Measurements from ENCODE around the gene MAPT. TPM values are rescaled to one million over a fixed set of nuclear protein-coding genes. Genes with fewer than 3 reads are reported as not detected.

Gene MAPT
- total and polyA plus RNA-seq, 4 donors = 0.27 to 3.8 (median 1.8) TPM

- ATAC-seq (ENCODE audit: insufficient read depth, low FRiP score) = no peak
- no peak overlapping the region for H3K9ac ChIP-seq (ENCODE audit: insufficient read depth in 1 of 2, low read length in 2 of 2)
Measured at GRCh38 chr17:45895969-45896785, 1.8 kb downstream of the MAPT start.

GRCh38 chr17:45896803-45897693 is 2.7 kb downstream of the MAPT start:
- DNase-seq = no peak
- Histone ChIP-seq H3K36me3 (ENCODE audit: control insufficient read depth in 4 of 4, insufficient read depth in 4 of 4, low read length in 4 of 4) (no peaks in the 10 kb centered on the region), H3K9me3 (ENCODE audit: control insufficient read depth in 4 of 4, insufficient read depth in 3 of 4, low read length in 3 of 4) (no peaks in the 10 kb centered on the region), H3K9ac (ENCODE audit: insufficient read depth in 1 of 2, low read length in 2 of 2) (no peak overlapping the region), H3K27me3 (ENCODE audit: control insufficient read depth in 3 of 3, insufficient read depth in 3 of 3, low read length in 2 of 3) (peaks cover 15 to 72% (median 37%) of the 10 kb centered on the region in 3 donors), H3K4me1 (ENCODE audit: control insufficient read depth in 5 of 5, insufficient read depth in 5 of 5, low read length in 5 of 5) (peaks cover 0 to 15% (median 6%) of the 10 kb centered on the region in 5 donors), H3K27ac (ENCODE audit: low read depth in 1 of 2, low read length in 1 of 2) (no peak overlapping the region), H3K4me3 (no peak overlapping the region)
- WGBS, 2 donors = 3 to 4% methylated on average over 67 of the region's 67 CpGs
- no peak for ATAC-seq (ENCODE audit: insufficient read depth, low FRiP score)
- no peak for TF ChIP-seq CTCF (IDR thresholded peaks at IDR 0.05; ENCODE audit: control extremely low read depth, extremely low read depth)

More at GRCh38 chr17:45895969-45896785, 1.8 kb downstream of the MAPT start:
- Histone ChIP-seq H3K36me3 (ENCODE audit: control insufficient read depth in 4 of 4, insufficient read depth in 4 of 4, low read length in 4 of 4) (no peaks in the 10 kb centered on the region), H3K4me1 (ENCODE audit: control insufficient read depth in 5 of 5, insufficient read depth in 5 of 5, low read length in 5 of 5) (peaks cover 0 to 15% (median 6%) of the 10 kb centered on the region in 5 donors), H3K4me3 (no peak overlapping the region), H3K9me3 (ENCODE audit: control insufficient read depth in 4 of 4, insufficient read depth in 3 of 4, low read length in 3 of 4) (no peaks in the 10 kb centered on the region), H3K27ac (ENCODE audit: low read depth in 1 of 2, low read length in 1 of 2) (no peak overlapping the region), H3K27me3 (ENCODE audit: control insufficient read depth in 3 of 3, insufficient read depth in 3 of 3, low read length in 2 of 3) (peaks cover 15 to 72% (median 37%) of the 10 kb centered on the region in 3 donors)
- TF ChIP-seq CTCF (IDR thresholded peaks at IDR 0.05; ENCODE audit: control extremely low read depth, extremely low read depth) = no peak
- DNase-seq = no peak
- WGBS, 2 donors = 6 to 7% methylated on average over 54 to 55 of the region's 55 CpGs

- Histone ChIP-seq H3K4me1 (ENCODE audit: control insufficient read depth in 5 of 5, insufficient read depth in 5 of 5, low read length in 5 of 5) (peaks cover 0 to 8% (median 5%) of the 10 kb centered on the region in 5 donors), H3K27me3 (ENCODE audit: control insufficient read depth in 3 of 3, insufficient read depth in 3 of 3, low read length in 2 of 3) (peaks cover 15 to 72% (median 41%) of the 10 kb centered on the region in 3 donors), H3K9ac (ENCODE audit: insufficient read depth in 1 of 2, low read length in 2 of 2) (no peak overlapping the region), H3K9me3 (ENCODE audit: control insufficient read depth in 4 of 4, insufficient read depth in 3 of 4, low read length in 3 of 4) (no peaks in the 10 kb centered on the region), H3K36me3 (ENCODE audit: control insufficient read depth in 4 of 4, insufficient read depth in 4 of 4, low read length in 4 of 4) (no peaks in the 10 kb centered on the region), H3K4me3 (no peak overlapping the region), H3K27ac (ENCODE audit: low read depth in 1 of 2, low read length in 1 of 2) (no peak overlapping the region)
- 70 to 84% methylated on average over 2 of the region's 2 CpGs for WGBS, 2 donors
- no peak for TF ChIP-seq CTCF (IDR thresholded peaks at IDR 0.05; ENCODE audit: control extremely low read depth, extremely low read depth)
- DNase-seq (no peak), ATAC-seq (ENCODE audit: insufficient read depth, low FRiP score) (no peak)
Measured at GRCh38 chr17:45900136-45900535, 5.8 kb downstream of the MAPT start.

Measured in lung (tissue), 12 donors.